HG02610 (cell line): ENCODE results near the gene OR5C1.
"Not testable (repeated sequence)": the region's sequence is repeated elsewhere in the genome, so short reads cannot be mapped to it uniquely, and the experiment has no call there.

Experiments used
- ATAC-seq: cut with Tn5 transposase; IDR thresholded peaks from one replicate; pipeline ENCODE4 v1.9.1; 2021; ENCODE audit warnings: mild to moderate bottlenecking, moderate library complexity; ENCODE audit not compliant: unreplicated experiment

The OR5C1 gene

DNA sequence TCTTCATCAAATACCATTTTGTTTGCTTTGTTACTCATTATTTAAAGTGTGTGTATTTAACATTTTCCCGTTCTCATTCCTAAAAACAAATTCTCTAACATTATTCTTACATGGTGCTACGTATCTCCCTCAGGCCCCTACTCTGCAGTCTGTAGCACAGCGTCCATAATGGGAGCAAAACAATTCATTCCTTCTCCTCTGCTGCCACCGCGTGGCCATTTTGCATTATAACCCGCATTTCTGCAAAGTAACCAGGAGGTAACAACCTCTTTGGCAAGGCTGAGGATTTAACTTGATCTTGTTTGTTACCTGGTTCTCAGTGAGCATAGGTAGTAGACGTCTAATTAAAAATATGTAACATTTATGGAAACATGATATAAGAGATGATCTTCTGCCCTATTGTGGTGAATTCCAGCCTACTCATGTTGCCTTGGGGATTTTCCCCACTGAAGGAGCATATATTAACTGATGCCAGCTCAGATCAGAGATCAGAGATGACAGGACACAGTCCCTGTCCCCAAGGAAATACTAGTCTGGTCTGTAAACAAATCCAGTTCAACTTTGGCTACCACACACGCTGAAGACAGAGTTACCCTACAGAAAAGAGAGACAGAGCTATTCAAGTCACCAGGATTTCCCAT lies 21.7 kb downstream of the OR5C1 start:
- ATAC-seq: peak; percentile 69

DNA sequence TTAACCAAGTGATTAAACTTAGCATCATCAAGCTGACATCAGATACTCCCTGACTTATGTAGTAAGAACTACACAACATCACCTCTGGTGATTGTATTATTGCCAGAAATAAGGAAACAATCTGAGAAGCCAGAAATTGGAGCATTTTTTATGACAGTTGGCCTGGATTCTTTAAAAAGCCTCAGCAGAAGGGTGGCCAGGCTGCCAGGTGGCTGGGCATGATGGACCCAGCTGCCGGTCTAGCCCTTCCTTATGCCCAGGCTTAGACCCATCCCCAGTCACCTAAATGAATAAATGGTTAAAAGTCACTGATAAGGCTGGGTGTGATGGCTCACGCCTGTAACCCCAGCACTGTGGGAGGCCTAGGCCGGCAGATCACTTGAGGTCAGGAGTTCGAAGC lies 24.0 kb downstream of the OR5C1 start:
- ATAC-seq: no peak

DNA sequence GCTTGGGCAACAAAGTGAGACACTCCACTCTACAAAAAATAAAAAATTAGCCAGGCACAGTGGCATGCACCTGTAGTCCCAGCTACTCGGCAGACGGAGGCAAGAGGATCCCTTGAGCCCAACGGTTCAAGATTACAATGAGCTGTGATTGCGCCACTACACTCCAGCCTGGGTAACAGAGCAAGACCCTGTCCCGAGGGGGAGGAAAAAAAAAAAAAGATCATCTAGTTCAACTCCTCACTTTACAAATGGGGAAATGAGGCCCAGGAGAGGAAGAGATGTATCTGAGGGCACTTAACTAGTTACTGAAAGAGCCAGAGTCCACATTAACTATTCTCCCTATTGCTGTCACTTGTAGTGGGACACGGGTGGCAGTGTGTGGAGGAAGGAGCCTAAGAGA lies 25.8 kb downstream of the OR5C1 start:
- no peak for ATAC-seq

DNA sequence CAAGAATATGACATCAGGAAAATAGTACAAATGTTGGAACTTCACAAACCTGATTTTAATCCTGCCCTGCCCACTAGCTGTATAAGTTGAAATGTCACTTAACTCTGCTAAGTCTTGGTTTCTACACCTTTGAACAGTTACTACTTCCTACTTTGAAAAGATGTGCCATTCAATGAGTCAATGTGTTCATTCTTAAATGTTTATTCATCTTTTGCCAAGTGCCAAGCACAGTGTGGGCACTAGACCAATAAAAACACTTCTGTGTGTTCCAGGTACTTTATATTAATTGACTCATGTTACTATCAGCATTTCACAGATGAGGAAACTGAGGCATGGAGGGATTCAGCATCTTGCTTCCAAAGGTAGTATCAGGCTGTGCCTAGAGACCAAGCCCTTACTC lies 26.8 kb downstream of the OR5C1 start:
- no peak for ATAC-seq

DNA sequence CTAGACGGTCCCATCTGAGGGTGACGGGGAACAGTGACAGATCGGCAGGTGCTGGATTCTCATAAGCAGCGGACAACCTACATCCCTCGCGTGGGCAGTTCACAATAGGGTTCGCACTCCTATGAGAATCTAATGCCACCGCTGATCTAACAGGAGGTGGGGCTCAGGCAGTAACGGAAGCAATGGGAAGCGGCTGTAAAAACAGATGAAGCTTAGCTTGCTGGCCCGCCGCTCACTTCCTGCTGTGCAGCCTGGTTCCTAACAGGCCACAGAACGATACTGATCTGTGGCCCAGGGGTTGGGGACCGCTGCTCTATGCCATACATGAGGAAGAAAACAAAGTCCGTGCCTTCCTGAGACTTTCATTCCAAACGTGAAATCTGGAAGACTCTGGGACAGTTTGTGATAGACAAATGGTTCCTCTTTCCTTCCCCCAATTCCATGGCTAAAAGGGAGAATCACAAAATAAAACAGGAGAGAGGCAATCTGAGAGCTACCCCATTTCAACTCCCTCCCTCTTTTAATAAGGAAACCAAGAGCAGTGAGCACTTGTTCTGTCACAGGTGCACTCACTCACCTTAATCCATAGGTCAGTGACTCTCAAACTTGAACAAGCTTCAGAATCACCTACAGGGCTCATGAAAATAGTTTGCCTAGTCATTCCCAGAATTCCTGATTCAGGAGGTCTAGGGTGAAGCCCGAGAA lies 27.6 kb downstream of the OR5C1 start:
- peak; percentile 72 for ATAC-seq

DNA sequence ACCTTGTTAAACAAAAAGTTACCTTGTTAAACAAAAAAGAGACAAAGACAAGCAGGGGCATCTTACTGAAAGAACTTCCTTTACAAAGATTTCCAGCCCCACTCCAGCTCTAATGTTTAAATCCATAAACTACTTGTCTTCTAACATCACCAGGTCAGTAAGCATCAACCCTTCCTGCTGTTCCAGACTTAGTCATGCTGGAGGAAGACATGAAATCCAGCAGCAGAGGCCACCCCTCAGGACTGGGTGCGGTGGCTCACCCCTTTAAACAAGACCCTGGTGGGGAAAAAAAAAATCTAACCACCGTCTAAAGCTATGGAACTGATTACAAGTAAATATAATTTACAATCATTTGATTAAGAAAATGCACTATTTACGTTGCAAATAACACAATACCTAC lies 30.6 kb downstream of the OR5C1 start:
- ATAC-seq: no peak

DNA sequence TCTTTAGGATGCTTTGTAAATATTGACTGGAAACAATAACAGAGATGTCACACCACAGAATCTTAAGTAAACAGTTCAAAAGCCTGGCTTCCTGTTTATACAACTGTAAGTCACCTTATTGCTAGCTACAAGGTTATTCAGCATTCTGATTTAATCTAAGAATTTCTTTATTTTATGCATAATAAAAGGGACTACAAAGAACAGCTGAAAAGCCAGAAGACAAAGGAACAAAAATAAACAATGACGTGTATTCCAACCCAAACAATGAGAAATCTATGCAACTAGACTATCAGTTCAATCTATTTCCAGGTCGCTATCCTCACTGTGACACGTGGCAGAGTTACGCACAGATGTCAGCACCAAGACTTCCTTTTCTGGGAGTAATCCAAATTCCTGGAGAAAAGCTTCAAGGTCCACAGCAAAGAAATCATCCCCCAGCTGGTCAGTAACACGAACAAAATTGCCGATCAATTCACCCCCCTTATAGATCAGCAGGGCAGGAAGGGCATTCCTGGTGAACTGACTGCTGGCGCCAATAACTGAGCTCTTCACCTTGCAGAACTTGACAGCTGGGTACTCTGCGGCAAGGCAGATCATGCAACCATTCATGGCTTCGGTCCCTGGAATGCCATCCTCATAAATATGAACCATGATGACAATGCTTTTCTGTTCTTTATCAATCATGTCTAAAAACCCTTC lies 31.2 kb downstream of the OR5C1 start:
- ATAC-seq: no peak

DNA sequence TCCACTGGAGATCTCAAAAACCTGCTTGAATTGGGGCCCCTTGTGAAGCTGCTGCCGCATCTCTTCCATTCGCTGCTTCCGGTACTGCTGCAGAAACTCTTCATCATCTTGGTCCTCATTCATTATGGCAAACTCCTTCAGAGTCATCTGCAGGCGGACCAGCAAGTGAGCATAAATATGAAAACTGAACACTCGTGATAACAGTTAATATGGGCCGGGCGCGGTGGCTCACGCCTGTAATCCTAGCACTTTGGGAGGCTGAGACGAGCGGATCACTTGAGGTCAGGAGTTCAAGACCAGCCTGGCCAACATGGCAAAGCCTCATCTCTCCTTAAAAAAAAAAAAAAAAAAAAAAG lies 31.7 kb downstream of the OR5C1 start:
- no peak for ATAC-seq

DNA sequence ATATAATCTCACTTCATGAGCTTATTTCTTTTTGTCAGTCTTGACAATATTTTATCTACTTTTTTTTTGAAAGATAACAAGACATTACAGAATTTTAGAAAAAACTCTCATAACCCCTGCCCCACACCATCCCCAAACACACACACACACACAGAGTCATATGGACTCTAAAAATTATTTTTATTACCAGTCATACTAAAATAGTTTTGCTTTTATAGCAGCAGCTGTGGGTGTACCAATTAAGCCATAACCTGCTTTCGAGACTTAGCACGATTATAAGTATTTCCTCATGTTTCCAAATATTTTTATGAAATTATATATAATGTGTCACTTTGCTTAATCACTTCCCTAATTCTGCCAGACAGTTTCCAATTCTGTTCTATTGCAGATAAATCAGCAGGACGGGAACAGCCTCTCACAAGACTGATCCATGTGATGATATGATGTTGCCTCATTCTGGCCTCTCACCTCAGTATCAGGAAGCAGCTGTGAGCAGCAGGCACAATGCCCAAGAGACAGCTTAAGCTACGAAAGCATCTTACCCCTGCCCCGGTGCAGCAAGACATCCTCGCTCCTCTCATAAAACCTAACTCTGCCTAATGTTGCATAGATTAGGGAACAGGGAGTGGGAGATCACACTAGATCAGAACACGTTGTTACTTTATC lies 32.7 kb downstream of the OR5C1 start:
- ATAC-seq: no peak

DNA sequence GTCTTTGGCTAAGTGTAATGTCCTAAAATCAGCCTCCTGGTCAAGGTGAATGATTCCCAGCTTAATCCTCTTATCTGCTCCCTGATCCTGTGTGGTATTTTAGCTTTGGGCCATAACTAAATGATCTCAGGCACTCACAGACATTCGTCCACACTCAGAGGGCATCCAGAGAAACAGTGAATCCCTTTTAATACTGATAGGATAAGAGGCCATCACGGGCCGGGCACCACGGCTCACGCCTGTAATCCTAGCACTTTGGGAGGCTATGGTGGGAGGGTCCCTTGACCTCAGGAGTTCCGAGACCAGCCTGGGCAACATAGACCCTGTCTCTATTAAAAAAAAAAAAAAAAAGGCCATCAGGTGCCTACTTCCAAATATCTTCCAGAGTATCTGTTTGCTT lies 33.3 kb downstream of the OR5C1 start:
- no peak for ATAC-seq

DNA sequence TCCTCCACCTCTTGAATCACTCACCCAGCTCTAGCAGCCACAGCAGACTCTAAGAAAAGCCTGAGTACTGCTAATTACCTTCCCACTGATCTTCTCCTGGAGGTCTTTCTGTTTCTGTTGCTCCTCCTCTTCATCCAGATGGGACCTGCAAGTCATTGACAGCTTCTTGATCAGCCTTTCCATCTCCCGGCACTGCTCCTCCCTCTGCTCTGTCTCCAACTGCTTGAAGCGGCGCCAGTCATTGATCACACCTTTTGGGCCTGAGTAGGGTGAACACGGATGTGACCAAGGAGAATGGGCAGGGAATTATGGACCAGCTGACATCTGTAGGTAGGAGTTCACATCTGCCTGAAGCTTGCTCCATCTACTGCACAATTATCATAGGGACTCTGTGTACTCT lies 34.2 kb downstream of the OR5C1 start:
- ATAC-seq: no peak

DNA sequence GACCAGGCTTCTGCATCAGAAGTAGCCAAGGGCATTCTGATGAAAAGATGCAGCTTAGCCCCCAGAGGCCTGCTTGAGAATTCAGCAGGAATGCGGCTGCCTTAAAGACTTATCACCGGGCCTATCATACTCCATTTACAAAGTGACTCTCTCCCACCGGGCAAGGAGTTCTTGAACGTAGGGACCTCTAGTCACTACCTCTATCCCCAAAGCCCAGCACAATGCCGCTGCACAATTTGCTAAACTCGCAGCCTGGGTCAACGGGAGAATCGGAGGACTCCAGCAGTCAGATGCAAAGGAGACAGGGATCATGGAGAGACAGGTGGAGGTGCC lies 39.0 kb downstream of the OR5C1 start:
- peak; percentile 15 for ATAC-seq

DNA sequence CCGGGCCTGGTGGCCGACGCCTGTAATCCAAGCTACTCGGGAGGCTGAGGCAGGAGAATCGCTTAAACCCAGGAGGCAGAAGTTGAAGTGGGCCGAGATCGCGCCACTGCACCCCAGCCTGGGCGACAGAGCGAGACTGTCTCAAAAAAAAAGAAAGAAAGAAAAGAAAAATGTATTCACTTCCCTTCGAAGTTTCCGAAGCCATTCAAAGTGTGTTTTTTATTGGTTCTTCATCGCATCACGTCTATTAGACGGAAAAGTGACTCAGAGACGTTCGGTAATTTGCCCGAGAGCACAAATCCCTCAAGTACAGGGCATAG lies 40.2 kb downstream of the OR5C1 start:
- ATAC-seq: not testable (repeated sequence)

DNA sequence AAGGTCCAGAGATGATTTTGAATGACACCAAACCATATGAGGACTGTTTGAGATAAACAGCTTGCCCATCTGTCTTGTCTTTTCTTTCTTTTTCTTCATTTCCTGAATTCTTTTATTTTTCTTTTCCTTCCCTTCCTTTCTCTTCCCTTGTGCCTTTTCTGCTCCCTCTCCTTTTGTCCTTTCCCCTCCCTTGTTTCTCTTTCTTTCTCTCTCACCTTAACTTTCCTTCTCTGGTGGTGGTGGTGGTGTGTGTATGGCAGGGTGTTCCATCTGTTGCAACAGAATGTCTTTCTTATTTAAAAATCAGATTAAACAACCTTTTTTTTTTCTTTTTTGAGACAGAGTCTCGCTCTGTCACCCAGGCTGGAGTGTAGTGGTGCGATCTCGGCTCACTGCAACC lies 43.5 kb downstream of the OR5C1 start:
- ATAC-seq: no peak

DNA sequence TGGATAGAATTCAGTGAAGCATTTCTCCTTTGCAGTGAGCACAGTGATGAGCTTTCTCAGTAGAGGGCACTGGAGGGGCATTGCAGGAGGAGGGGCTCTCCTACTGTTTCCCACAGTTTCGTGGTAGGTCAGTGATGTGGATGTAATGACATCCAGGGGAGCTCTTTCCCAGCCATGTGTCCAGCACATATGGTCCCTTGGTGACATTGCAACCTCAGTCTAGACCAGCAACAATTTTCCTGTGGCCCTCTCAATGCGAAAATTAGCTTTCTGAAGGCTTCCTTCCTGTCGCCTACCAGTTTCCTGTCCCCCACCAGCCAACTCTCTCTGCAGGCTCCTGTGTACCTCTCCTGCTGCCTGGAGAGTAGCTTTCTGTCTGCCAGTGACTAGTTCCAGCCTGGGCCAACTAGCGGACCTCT lies 46.6 kb downstream of the OR5C1 start:
- no peak for ATAC-seq

DNA sequence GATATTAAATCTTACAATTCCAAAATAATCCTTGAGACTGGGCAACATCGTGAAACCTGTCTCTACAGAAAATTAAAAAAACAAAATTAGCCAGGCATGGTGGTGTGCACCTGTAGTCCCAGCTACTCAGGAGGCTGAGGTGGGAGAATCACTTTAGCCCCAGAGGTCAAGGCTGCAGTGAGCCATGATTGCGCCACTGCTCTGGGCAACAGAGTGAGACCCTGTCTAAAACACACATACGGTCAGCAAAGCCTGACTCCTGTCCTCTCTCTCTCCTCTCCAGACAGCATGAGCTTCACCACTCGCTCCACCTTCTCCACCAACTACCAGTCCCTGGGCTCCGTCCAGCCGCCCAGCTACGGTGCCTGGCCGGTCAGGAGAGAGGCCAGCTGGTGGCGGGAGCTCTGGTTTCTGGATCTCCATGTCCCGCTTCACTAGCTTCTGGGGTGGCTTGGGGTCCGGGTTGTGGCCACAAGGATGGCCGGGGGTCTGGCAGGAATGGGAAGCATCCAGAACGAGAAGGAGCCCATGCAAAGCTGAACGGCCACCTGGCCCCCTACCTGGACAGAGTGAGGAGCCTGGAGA lies 48.6 kb downstream of the OR5C1 start:
- no peak for ATAC-seq

DNA sequence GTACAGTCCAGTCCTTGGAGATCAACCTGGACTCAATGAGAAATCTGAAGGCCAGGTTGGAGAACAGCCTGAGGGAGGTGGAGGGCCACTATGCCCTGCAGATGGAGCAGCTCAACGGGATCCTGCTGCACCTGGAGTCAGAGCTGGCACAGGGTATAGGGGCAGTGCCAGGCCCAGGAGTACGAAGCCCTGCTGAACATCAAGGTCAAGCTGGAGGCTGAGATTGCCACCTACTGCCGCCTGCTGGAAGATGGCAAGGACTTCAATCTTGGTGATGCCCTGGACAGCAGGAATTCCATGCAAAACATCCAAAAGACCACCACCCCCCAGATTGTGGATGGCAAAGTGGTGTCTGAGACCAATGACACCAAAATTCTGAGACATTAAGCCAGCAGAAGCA lies 49.7 kb downstream of the OR5C1 start:
- ATAC-seq: not testable (repeated sequence)
